Psoas muscle (tissue), 8 donors: ENCODE data around the gene ARID1A. TPM values are rescaled to one million over a fixed set of nuclear protein-coding genes. Genes with fewer than 3 reads are reported as not detected.

ENCODE experiments used
- ATAC-seq, 4 donors: fragments of 200-7000 bp; cut with Tn5 transposase; one replicate each; pipeline ENCODE4 v1.9.1; 2020; ENCODE audit warnings: moderate library complexity in 3 of 4, mild to moderate bottlenecking in 2 of 4
- DNase-seq, 2 donors: peaks; one replicate each; pipeline ENCODE4 v3.0.0-alpha.2; 2020
- H3K27ac ChIP-seq: fragments of 200-600 bp; one replicate; pipeline ENCODE4 v1.8.0; 2022
- H3K27me3 ChIP-seq, 3 donors: fragments of 200-600 bp in 1 of 3; one replicate each; pipeline versions ENCODE4 v1.6.1 to v1.8.0; 2013 to 2022; ENCODE audit warnings: low read length in 2 of 3, mild to moderate bottlenecking in 2 of 3, moderate library complexity in 1 of 3; ENCODE audit not compliant: insufficient read depth in 3 of 3
- H3K36me3 ChIP-seq, 2 donors: fragments of 200-600 bp in 1 of 2; one replicate each; pipeline versions ENCODE4 v1.6.1 to v1.8.0; 2013 to 2022; ENCODE audit warnings: low read depth in 1 of 2, mild to moderate bottlenecking in 1 of 2, moderate library complexity in 1 of 2; ENCODE audit not compliant: insufficient read depth in 1 of 2
- H3K4me1 ChIP-seq: fragments of 200-600 bp; one replicate; pipeline ENCODE4 v1.8.0; 2022
- H3K4me3 ChIP-seq: fragments of 200-600 bp; one replicate; pipeline ENCODE4 v1.8.0; 2022; ENCODE audit warnings: mild to moderate bottlenecking
- H3K9me3 ChIP-seq: fragments of 200-600 bp; one replicate; pipeline ENCODE4 v1.8.0; 2022
- WGBS, 3 donors: extraction: QIAGEN DNeasy Blood & Tissue Kit; methylation state at CpG; one replicate each; pipeline versions ENCODE4 v1.1.6 to v1.1.7; 2013; 5-methylcytosine and 5-hydroxymethylcytosine counted together
- intact Hi-C, 2 donors: fragments of 100-400 bp; cut with DNase I; formaldehyde crosslinking; loops; one replicate each; pipeline versions ENCODE4 v1.11.0 to v1.14.2; 2022
- polyA plus RNA-seq, 3 donors: library from polyadenylated mRNA; stranded (reverse); fragments of 200-250 nt; gene quantifications; one replicate each; pipeline ENCODE4 v1.2.3, GENCODE V29; 2013
- total RNA-seq, 4 donors: library from RNA; stranded (reverse); fragmentation: NEBNext Ultra II Directional in 2 of 4; extraction: Animal tissue kit (Norgen Biotek cat#: 25700) in 2 of 4; gene quantifications; one replicate each; pipeline versions ENCODE4 v1.2.1 to v1.2.4, GENCODE V29; 2021 to 2023
- TF ChIP-seq, protein P1 (sequence below): fragments of 200-600 bp; IDR thresholded peaks from one replicate; pipeline ENCODE4 v1.8.0; 2022; ENCODE audit warnings: antibody characterized with exemption
- donor health status: healthy with polysubstance abuse.
- donor health status: DM: no; HTN: no; CAD: no; lungs with moderate emphysema.
- donor health status: Bipolar disorder and iron deficiency.
- donor health status: healthy.
- donor health status: DM: yes; HTN: yes; CAD: no.
- donor health status: DM: no; HTN: no; CAD: no.
- donor health status: DM: no; HTN: no; CAD: no.
- donor health status: DM: yes; HTN: yes; CAD: no.

The ARID1A gene
- total and polyA plus RNA-seq, 7 donors, result 8.8 to 44.4 (median 32.2) TPM

- H3K9me3 ChIP-seq, result no peaks in the 10 kb centered on the region
- TF ChIP-seq, protein P1, sequence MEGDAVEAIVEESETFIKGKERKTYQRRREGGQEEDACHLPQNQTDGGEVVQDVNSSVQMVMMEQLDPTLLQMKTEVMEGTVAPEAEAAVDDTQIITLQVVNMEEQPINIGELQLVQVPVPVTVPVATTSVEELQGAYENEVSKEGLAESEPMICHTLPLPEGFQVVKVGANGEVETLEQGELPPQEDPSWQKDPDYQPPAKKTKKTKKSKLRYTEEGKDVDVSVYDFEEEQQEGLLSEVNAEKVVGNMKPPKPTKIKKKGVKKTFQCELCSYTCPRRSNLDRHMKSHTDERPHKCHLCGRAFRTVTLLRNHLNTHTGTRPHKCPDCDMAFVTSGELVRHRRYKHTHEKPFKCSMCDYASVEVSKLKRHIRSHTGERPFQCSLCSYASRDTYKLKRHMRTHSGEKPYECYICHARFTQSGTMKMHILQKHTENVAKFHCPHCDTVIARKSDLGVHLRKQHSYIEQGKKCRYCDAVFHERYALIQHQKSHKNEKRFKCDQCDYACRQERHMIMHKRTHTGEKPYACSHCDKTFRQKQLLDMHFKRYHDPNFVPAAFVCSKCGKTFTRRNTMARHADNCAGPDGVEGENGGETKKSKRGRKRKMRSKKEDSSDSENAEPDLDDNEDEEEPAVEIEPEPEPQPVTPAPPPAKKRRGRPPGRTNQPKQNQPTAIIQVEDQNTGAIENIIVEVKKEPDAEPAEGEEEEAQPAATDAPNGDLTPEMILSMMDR, result no peak
- peaks cover 20 to 94% of the 10 kb centered on the region in 2 donors for H3K36me3 ChIP-seq
- DNase-seq (no peak), ATAC-seq (no peak)
- peaks cover 45% of the 10 kb centered on the region for H3K4me1 ChIP-seq
- H3K27me3 ChIP-seq, result no peaks in the 10 kb centered on the region
- 85 to 86% (median 86%) methylated on average over 4 of the region's 4 CpGs for WGBS, 3 donors
- intact Hi-C loops, result loop anchor here in 1 of 2 donors (10.0 kb wide), 1 partner anchor 63 kb away; no protein-coding TSS in a partner anchor
- H3K4me3 ChIP-seq, result no peak overlapping the region
- peak overlapping the region; percentile 47 for H3K27ac ChIP-seq
These were observed 71.9 kb downstream of the ARID1A start for GRCh38 chr1:26767714-26768113.

- DNase-seq (peak in 1 of 2 donors; percentile 57), ATAC-seq (peak; percentile 42 to 58 (median 50))
- TF ChIP-seq, protein P1, result no peak
- H3K36me3 ChIP-seq, result peaks cover 19 to 94% of the 10 kb centered on the region in 2 donors
- H3K4me3 ChIP-seq, result no peak overlapping the region
- no peaks in the 10 kb centered on the region for H3K9me3 ChIP-seq
- intact Hi-C loops, result loop anchor here in 1 of 2 donors (10.0 kb wide), 1 partner anchor 64 kb away; no protein-coding TSS in a partner anchor
- H3K27me3 ChIP-seq, result no peaks in the 10 kb centered on the region
- WGBS, 3 donors, result 1 to 7% (median 4%) methylated on average over 3 of the region's 3 CpGs
- H3K4me1 ChIP-seq, result peaks cover 45% of the 10 kb centered on the region
- H3K27ac ChIP-seq, result peak overlapping the region; percentile 47
These were observed 72.9 kb downstream of the ARID1A start for GRCh38 chr1:26768755-26769154.

GRCh38 chr1:26771285-26771642 lies 75.4 kb downstream of the ARID1A start:
- peaks cover 25 to 97% of the 10 kb centered on the region in 2 donors for H3K36me3 ChIP-seq
- 34 to 40% (median 37%) methylated on average over 3 of the region's 3 CpGs for WGBS, 3 donors

DNA sequence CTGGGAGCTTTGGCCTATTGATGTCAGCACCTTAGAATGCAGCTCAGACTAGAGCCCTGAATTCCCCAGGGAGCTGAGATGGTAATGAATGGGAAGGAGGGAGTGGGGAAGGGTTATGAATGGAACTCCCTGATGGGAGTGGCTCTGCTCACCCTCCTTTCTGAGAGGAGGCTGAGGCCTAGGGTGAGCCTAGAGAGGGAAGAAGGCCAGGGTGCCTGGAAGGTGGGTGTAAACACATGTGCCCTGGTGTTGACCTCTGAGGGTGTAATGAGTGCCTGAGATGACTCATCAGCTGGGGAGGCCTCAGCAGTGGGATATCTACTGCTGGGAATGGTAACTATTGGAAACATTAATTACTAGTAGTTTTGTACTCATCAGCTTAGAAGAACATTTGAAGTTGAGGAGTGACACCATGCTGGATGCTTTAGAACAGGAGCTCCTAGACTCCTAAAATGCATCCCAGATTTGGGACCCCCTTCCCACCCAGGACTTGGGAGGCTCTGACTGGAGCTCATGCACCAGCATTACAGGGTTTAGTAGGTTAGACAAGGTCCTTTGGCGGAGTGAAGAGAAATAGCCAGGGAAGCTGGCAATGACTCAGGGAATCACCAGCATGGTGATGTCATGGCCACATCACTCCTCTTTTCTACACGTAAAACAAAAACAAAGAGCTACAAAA lies 76.0 kb downstream of the ARID1A start:
- Histone ChIP-seq H3K36me3 (peaks cover 21 to 97% of the 10 kb centered on the region in 2 donors), H3K4me3 (no peak overlapping the region), H3K9me3 (no peaks in the 10 kb centered on the region), H3K27me3 (no peaks in the 10 kb centered on the region), H3K4me1 (peaks cover 41% of the 10 kb centered on the region), H3K27ac (peak overlapping the region; percentile 57)
- TF ChIP-seq, protein P1, result no peak
- peak; percentile 67 to 81 (median 76) for ATAC-seq
- DNase-seq, result peak in 1 of 2 donors; percentile 62
- 70 to 89% (median 71%) methylated on average over 2 of the region's 2 CpGs for WGBS, 3 donors
- intact Hi-C loops, result no loop called here

More at GRCh38 chr1:26771285-26771642, 75.4 kb downstream of the ARID1A start:
- H3K4me3 ChIP-seq, result no peak overlapping the region
- TF ChIP-seq, protein P1, result no peak
- H3K27me3 ChIP-seq, result no peaks in the 10 kb centered on the region
- peaks cover 45% of the 10 kb centered on the region for H3K4me1 ChIP-seq
- H3K9me3 ChIP-seq, result no peaks in the 10 kb centered on the region
- DNase-seq (no peak), ATAC-seq (peak; percentile 2 to 26 (median 16))
- H3K27ac ChIP-seq, result peak overlapping the region; percentile 57
- intact Hi-C loops, result no loop called here
